ENCODE data around the gene GTPBP4. TPM values are rescaled to one million over a fixed set of nuclear protein-coding genes. Genes with fewer than 3 reads are reported as not detected.
"Not testable (repeated sequence)": the region's sequence is repeated elsewhere in the genome, so short reads cannot be mapped to it uniquely, and the experiment has no call there.

GTPBP4 gene
- total RNA-seq, 1 donor from 2014 or later = 53.4 TPM

- Mint-ChIP-seq H3K4me3 (no peak overlapping the region), H3K27me3 (ENCODE audit: insufficient read depth, low read depth) (no peaks in the 10 kb centered on the region), H3K27ac (no peak overlapping the region), H3K9me3 (no peaks in the 10 kb centered on the region), H3K4me1 (no peaks in the 10 kb centered on the region), H3K36me3 (peaks cover 9% of the 10 kb centered on the region)
- Histone ChIP-seq H3K9ac (no peak overlapping the region), H3K36me3 (peaks cover 9% of the 10 kb centered on the region), H3K4me1 (no peaks in the 10 kb centered on the region), H3K27me3 (no peaks in the 10 kb centered on the region), H4K20me1 (ENCODE audit: low read depth) (peaks cover 12% of the 10 kb centered on the region), H2AFZ (replicated peaks) (no peak overlapping the region), H3K79me2 (ENCODE audit: low read depth) (no peaks in the 10 kb centered on the region), H3F3A (ENCODE audit: low read depth) (peaks cover 29% of the 10 kb centered on the region), H3K4me2 (no peak overlapping the region), H3K4me3 (no peak overlapping the region), H3K9me3 (ENCODE audit: low read depth) (no peaks in the 10 kb centered on the region), H3K27ac (no peak overlapping the region)
- no peak for DNase-seq (ENCODE audit: low spot score)
- no peak for TF ChIP-seq EZH2phosphoT487 (IDR thresholded peaks at IDR 0.05)
- no peak for TF ChIP-seq EZH2 (IDR thresholded peaks at IDR 0.05)
- no peak for TF ChIP-seq CTCF (IDR thresholded peaks at IDR 0.05)
These were observed 47.0 kb downstream of the GTPBP4 start for GRCh38 chr10:1035201-1035600.

GRCh38 chr10:1036341-1036791 is 48.1 kb downstream of the GTPBP4 start:
- Histone ChIP-seq H2AFZ (replicated peaks) (no peak overlapping the region), H3K9ac (no peak overlapping the region), H4K20me1 (ENCODE audit: low read depth) (peaks cover 21% of the 10 kb centered on the region), H3K4me2 (no peak overlapping the region), H3K4me3 (no peak overlapping the region), H3K27me3 (no peaks in the 10 kb centered on the region), H3K9me3 (ENCODE audit: low read depth) (no peaks in the 10 kb centered on the region), H3K27ac (no peak overlapping the region), H3F3A (ENCODE audit: low read depth) (peaks cover 31% of the 10 kb centered on the region), H3K79me2 (ENCODE audit: low read depth) (no peaks in the 10 kb centered on the region), H3K4me1 (no peaks in the 10 kb centered on the region), H3K36me3 (peaks cover 20% of the 10 kb centered on the region)
- no peak for TF ChIP-seq EZH2 (IDR thresholded peaks at IDR 0.05)
- no peak for TF ChIP-seq EZH2phosphoT487 (IDR thresholded peaks at IDR 0.05)
- TF ChIP-seq CTCF (IDR thresholded peaks at IDR 0.05) = no peak
- no peak for DNase-seq (ENCODE audit: low spot score)
- no peaks in the 10 kb centered on the region for H3K4me1 Mint-ChIP-seq
- no peaks in the 10 kb centered on the region for H3K9me3 Mint-ChIP-seq
- no peak overlapping the region for H3K27ac Mint-ChIP-seq
- H3K36me3 Mint-ChIP-seq = peaks cover 16% of the 10 kb centered on the region
- no peak overlapping the region for H3K4me3 Mint-ChIP-seq
- H3K27me3 Mint-ChIP-seq (ENCODE audit: insufficient read depth, low read depth) = no peaks in the 10 kb centered on the region

GRCh38 chr10:1037098-1037497 is 48.9 kb downstream of the GTPBP4 start:
- no peaks in the 10 kb centered on the region for H3K27me3 Mint-ChIP-seq (ENCODE audit: insufficient read depth, low read depth)

GRCh38 chr10:1038769-1039168 is 50.5 kb downstream of the GTPBP4 start:
- H3K4me1 Mint-ChIP-seq; H3K9me3 ChIP-seq (ENCODE audit: low read depth); H3K4me1 ChIP-seq; H3K27ac Mint-ChIP-seq; H3K9ac ChIP-seq; H3K27me3 ChIP-seq; DNase-seq (ENCODE audit: low spot score); H3K27ac ChIP-seq; H2AFZ ChIP-seq (replicated peaks); H3K4me3 Mint-ChIP-seq; H3K27me3 Mint-ChIP-seq (ENCODE audit: insufficient read depth, low read depth); H3K4me3 ChIP-seq; H3K9me3 Mint-ChIP-seq; H3K4me2 ChIP-seq: not testable (repeated sequence)
- Histone ChIP-seq H3K79me2 (ENCODE audit: low read depth) (peaks cover 19% of the 10 kb centered on the region), H3F3A (ENCODE audit: low read depth) (peaks cover 46% of the 10 kb centered on the region), H4K20me1 (ENCODE audit: low read depth) (peaks cover 37% of the 10 kb centered on the region), H3K36me3 (peaks cover 37% of the 10 kb centered on the region)
- H3K36me3 Mint-ChIP-seq = peaks cover 23% of the 10 kb centered on the region

More at GRCh38 chr10:1037098-1037497, 48.9 kb downstream of the GTPBP4 start:
- Histone ChIP-seq H3K4me3 (no peak overlapping the region), H3K9me3 (ENCODE audit: low read depth) (no peaks in the 10 kb centered on the region), H3K79me2 (ENCODE audit: low read depth) (peaks cover 3% of the 10 kb centered on the region), H3K4me1 (no peaks in the 10 kb centered on the region), H3K27ac (no peak overlapping the region), H2AFZ (replicated peaks) (no peak overlapping the region), H3K9ac (no peak overlapping the region), H3F3A (ENCODE audit: low read depth) (peaks cover 34% of the 10 kb centered on the region), H3K36me3 (peaks cover 26% of the 10 kb centered on the region), H3K4me2 (no peak overlapping the region), H4K20me1 (ENCODE audit: low read depth) (peaks cover 21% of the 10 kb centered on the region), H3K27me3 (no peaks in the 10 kb centered on the region)
- peaks cover 17% of the 10 kb centered on the region for H3K36me3 Mint-ChIP-seq
- no peaks in the 10 kb centered on the region for H3K4me1 Mint-ChIP-seq
- no peaks in the 10 kb centered on the region for H3K9me3 Mint-ChIP-seq
- DNase-seq (ENCODE audit: low spot score) = no peak
- TF ChIP-seq CTCF (IDR thresholded peaks at IDR 0.05) (no peak), EZH2phosphoT487 (IDR thresholded peaks at IDR 0.05) (no peak), EZH2 (IDR thresholded peaks at IDR 0.05) (no peak)
- H3K4me3 Mint-ChIP-seq = no peak overlapping the region
- peak overlapping the region; percentile 23 for H3K27ac Mint-ChIP-seq

Measured in neural progenitor cell (in vitro differentiated cells).